Esophagus squamous epithelium (tissue), 4 donors: Measurements from ENCODE around the gene HMGCR.
"Not testable (repeated sequence)": the region's sequence is repeated elsewhere in the genome, so short reads cannot be mapped to it uniquely, and the experiment has no call there.

Experiments used
- CTCF ChIP-seq, 6 experiments: fragments of 450-650 bp in 4 of 6; fragments of 200-600 bp in 2 of 6; sonication (generic) in 2 of 6; IDR thresholded peaks; one replicate each; pipeline ENCODE4 v1.5.1; 2016 to 2019; ENCODE audit warnings: antibody characterized with exemption in 6 of 6, mild to moderate bottlenecking in 4 of 6, moderate library complexity in 4 of 6
- POLR2A ChIP-seq, 4 donors: fragments of 450-650 bp; IDR thresholded peaks; one replicate each; pipeline ENCODE4 v1.6.1; 2017; ENCODE audit warnings: antibody characterized with exemption in 4 of 4, mild to moderate bottlenecking in 4 of 4, moderate library complexity in 3 of 4

- TF ChIP-seq CTCF, POLR2A (IDR thresholded peaks at IDR 0.05): not testable (repeated sequence)
These were observed 2.6 kb upstream of the HMGCR start for GRCh38 chr5:75334413-75334812.
